ENCODE measurements around the gene PRKD1. TPM values are rescaled to one million over a fixed set of nuclear protein-coding genes. Genes with fewer than 3 reads are reported as not detected.

Gene PRKD1
- total RNA-seq, 1 experiment from 2014 or later, result not detected

- intact Hi-C loops (cut with micrococcal nuclease), result no loop called here
Measured at GRCh38 chr14:29576927-29577326, 350.7 kb downstream of the PRKD1 start.

GRCh38 chr14:29569194-29569593 is 358.5 kb downstream of the PRKD1 start:
- intact Hi-C loops (cut with micrococcal nuclease), result no loop called here
- Histone ChIP-seq H3K9me3 (ENCODE audit: control insufficient read depth in 1 of 2, insufficient read depth in 1 of 2, low read depth in 1 of 2, low read length in 2 of 2) (peaks cover 8 to 18% of the 10 kb centered on the region in 2 experiments; a peak in 2 of 4 replicates), H3K4me1 (ENCODE audit: control insufficient read depth in 1 of 2, insufficient read depth in 2 of 2, low read length in 2 of 2) (no peaks in the 10 kb centered on the region), H3K9me2 (ENCODE audit: insufficient read depth) (no peaks in the 10 kb centered on the region), H3K9ac (ENCODE audit: low read length) (no peak overlapping the region), H3K4me2 (ENCODE audit: low read length) (no peak overlapping the region), H3K27ac (ENCODE audit: low read depth, low read length) (no peak overlapping the region), H3K27me3 (ENCODE audit: insufficient read depth, low read length) (no peaks in the 10 kb centered on the region), H3K36me3 (ENCODE audit: control insufficient read depth in 1 of 2, insufficient read depth in 2 of 2, low read length in 2 of 2) (no peaks in the 10 kb centered on the region), H3K4me3 (replicated peaks in 1 of 2; ENCODE audit: low read depth in 1 of 2, low read length in 2 of 2) (no peak overlapping the region), H2AFZ (ENCODE audit: low read depth, low read length, poor library complexity, severe bottlenecking) (no peak overlapping the region), H3K79me2 (ENCODE audit: insufficient read depth, low read length) (no peaks in the 10 kb centered on the region), H4K20me1 (ENCODE audit: insufficient read depth) (no peaks in the 10 kb centered on the region)
- BruUV-seq (replicated peaks), result no TSS peak
- POLR2A ChIA-PET, result no interaction called here
- TF ChIP-seq FOSL1 (IDR thresholded peaks at IDR 0.05; ENCODE audit: low read depth), result no peak
- no peak for TF ChIP-seq CTCF (IDR thresholded peaks at IDR 0.05 in 2 of 3, conservative IDR thresholded peaks at IDR 0.05 in 1 of 3; ENCODE audit: borderline replicate concordance in 1 of 3, insufficient read depth in 1 of 3, low read depth in 2 of 3, low read length in 2 of 3)
- TF ChIP-seq ZBTB33 (IDR thresholded peaks at IDR 0.05; ENCODE audit: extremely low read depth, insufficient replicate concordance, low read length), result no peak
- no peak for TF ChIP-seq SRF (IDR thresholded peaks at IDR 0.05; ENCODE audit: low read depth)
- TF ChIP-seq SIN3A (IDR thresholded peaks at IDR 0.05; ENCODE audit: low read depth), result no peak
- TF ChIP-seq POLR2A (IDR thresholded peaks at IDR 0.05; ENCODE audit: borderline replicate concordance, extremely low read depth, insufficient read depth, insufficient read length), result no peak
- no peak for TF ChIP-seq CEBPB (IDR thresholded peaks at IDR 0.05; ENCODE audit: low read depth)
- TF ChIP-seq CBX3 (IDR thresholded peaks at IDR 0.05; ENCODE audit: low read depth), result no peak
- no peak for TF ChIP-seq ZNF274 (IDR thresholded peaks at IDR 0.05; ENCODE audit: low read depth, low read length)
- no peak for TF ChIP-seq YY1 (IDR thresholded peaks at IDR 0.05; ENCODE audit: extremely low read depth, insufficient replicate concordance, low read depth, low read length)
- no peak for ATAC-seq
- CTCF ChIA-PET, result no interaction called here
- RAD21 ChIA-PET (ENCODE audit: low non-redundant PET in 1 of 2, low total read pairs in 2 of 2, uncharacterized antibody in 2 of 2, unreplicated experiment in 2 of 2), result no interaction called here
- no peak for DNase-seq (ENCODE audit: low read depth, low spot score)

More at GRCh38 chr14:29576927-29577326, 350.7 kb downstream of the PRKD1 start:
- TF ChIP-seq SRF (IDR thresholded peaks at IDR 0.05; ENCODE audit: low read depth) (no peak), JUND (IDR thresholded peaks at IDR 0.05) (no peak), CBX3 (IDR thresholded peaks at IDR 0.05; ENCODE audit: low read depth) (no peak), ZNF274 (IDR thresholded peaks at IDR 0.05; ENCODE audit: low read depth, low read length) (no peak), ZFX (IDR thresholded peaks at IDR 0.05) (no peak), TCF7L2 (IDR thresholded peaks at IDR 0.05; ENCODE audit: borderline replicate concordance, extremely low read depth, insufficient read depth, insufficient read length) (no peak), EGR1 (IDR thresholded peaks at IDR 0.05; ENCODE audit: low read depth) (no peak), SP1 (IDR thresholded peaks at IDR 0.05; ENCODE audit: low read depth) (no peak), FOSL1 (IDR thresholded peaks at IDR 0.05; ENCODE audit: low read depth) (no peak)
- no TSS peak for BruUV-seq (replicated peaks)
- Histone ChIP-seq H3K4me2 (ENCODE audit: low read length) (no peak overlapping the region), H3K36me3 (ENCODE audit: control insufficient read depth in 1 of 2, insufficient read depth in 2 of 2, low read length in 2 of 2) (no peaks in the 10 kb centered on the region), H3K9me2 (ENCODE audit: insufficient read depth) (no peaks in the 10 kb centered on the region), H4K20me1 (ENCODE audit: insufficient read depth) (no peaks in the 10 kb centered on the region), H2AFZ (ENCODE audit: low read depth, low read length, poor library complexity, severe bottlenecking) (no peak overlapping the region), H3K9me3 (ENCODE audit: control insufficient read depth in 1 of 2, insufficient read depth in 1 of 2, low read depth in 1 of 2, low read length in 2 of 2) (peaks cover 5 to 21% of the 10 kb centered on the region in 2 experiments; a peak in 2 of 4 replicates), H3K4me3 (replicated peaks in 1 of 2; ENCODE audit: low read depth in 1 of 2, low read length in 2 of 2) (no peak overlapping the region), H3K79me2 (ENCODE audit: insufficient read depth, low read length) (no peaks in the 10 kb centered on the region), H3K4me1 (ENCODE audit: control insufficient read depth in 1 of 2, insufficient read depth in 2 of 2, low read length in 2 of 2) (no peaks in the 10 kb centered on the region), H3K27me3 (ENCODE audit: insufficient read depth, low read length) (no peaks in the 10 kb centered on the region), H3K9ac (ENCODE audit: low read length) (no peak overlapping the region), H3K27ac (ENCODE audit: low read depth, low read length) (no peak overlapping the region)
- ATAC-seq (no peak), DNase-seq (ENCODE audit: low read depth, low spot score) (no peak)
- ChIA-PET RAD21 (ENCODE audit: low non-redundant PET in 1 of 2, low total read pairs in 2 of 2, uncharacterized antibody in 2 of 2, unreplicated experiment in 2 of 2) (no interaction called here), POLR2A (no interaction called here), CTCF (no interaction called here)

All from HCT116 (cell line).